ENCODE measurements around the gene GORASP2. TPM values are rescaled to one million over a fixed set of nuclear protein-coding genes. Genes with fewer than 3 reads are reported as not detected.
"Not testable (repeated sequence)": the region's sequence is repeated elsewhere in the genome, so short reads cannot be mapped to it uniquely, and the experiment has no call there.

The GORASP2 gene
- polyA plus RNA-seq, 3 donors, result 34.5 to 51.2 (median 46.5) TPM

GRCh38 chr2:170911314-170911889 is 17.7 kb upstream of the GORASP2 start:
- Histone ChIP-seq H3K4me3 (replicated peaks in 1 of 3; ENCODE audit: low read depth in 2 of 3, low read length in 3 of 3) (no peak overlapping the region), H3K9ac (ENCODE audit: insufficient read depth, low read length, poor library complexity, severe bottlenecking) (no peak overlapping the region), H3K79me2 (ENCODE audit: insufficient read depth, low read length) (no peaks in the 10 kb centered on the region), H3K27ac (ENCODE audit: low read depth in 1 of 2, low read length in 2 of 2) (no peak overlapping the region), H2AFZ (ENCODE audit: insufficient read depth, low read depth, low read length, poor library complexity, severe bottlenecking) (no peak overlapping the region), H3K36me3 (replicated peaks in 1 of 2; ENCODE audit: control insufficient read depth in 1 of 2, insufficient read depth in 2 of 2, low read length in 2 of 2) (no peaks in the 10 kb centered on the region), H4K20me1 (ENCODE audit: insufficient read depth, low read length) (no peaks in the 10 kb centered on the region), H3K4me1 (ENCODE audit: control insufficient read depth in 1 of 2, insufficient read depth in 2 of 2, low read length in 2 of 2) (no peaks in the 10 kb centered on the region), H3K4me2 (replicated peaks; ENCODE audit: extremely low read depth, low read length, poor library complexity, severe bottlenecking) (no peak overlapping the region), H3K27me3 (ENCODE audit: control insufficient read depth in 2 of 2, insufficient read depth in 2 of 2, low read length in 2 of 2) (no peaks in the 10 kb centered on the region), H3K9me3 (replicated peaks in 1 of 2; ENCODE audit: control insufficient read depth in 1 of 2, insufficient read depth in 1 of 2, low read length in 2 of 2) (peaks cover 58 to 62% of the 10 kb centered on the region in 2 donors)
- intact Hi-C loops (cut with micrococcal nuclease), result no loop called here
- H3K27me3 Mint-ChIP-seq (ENCODE audit: low read depth in 3 of 3), result peaks cover 0 to 6% (median 1%) of the 10 kb centered on the region in 3 donors
- H3K9me3 Mint-ChIP-seq, result peaks cover 39 to 78% (median 74%) of the 10 kb centered on the region in 7 donors
- DNase-seq, result no peak
- H3K4me3 Mint-ChIP-seq, result no peak overlapping the region
- H3K27ac Mint-ChIP-seq, result peak overlapping the region in 1 of 7 donors; percentile 63
- H3K36me3 Mint-ChIP-seq, result no peaks in the 10 kb centered on the region
- TF ChIP-seq, protein P1, sequence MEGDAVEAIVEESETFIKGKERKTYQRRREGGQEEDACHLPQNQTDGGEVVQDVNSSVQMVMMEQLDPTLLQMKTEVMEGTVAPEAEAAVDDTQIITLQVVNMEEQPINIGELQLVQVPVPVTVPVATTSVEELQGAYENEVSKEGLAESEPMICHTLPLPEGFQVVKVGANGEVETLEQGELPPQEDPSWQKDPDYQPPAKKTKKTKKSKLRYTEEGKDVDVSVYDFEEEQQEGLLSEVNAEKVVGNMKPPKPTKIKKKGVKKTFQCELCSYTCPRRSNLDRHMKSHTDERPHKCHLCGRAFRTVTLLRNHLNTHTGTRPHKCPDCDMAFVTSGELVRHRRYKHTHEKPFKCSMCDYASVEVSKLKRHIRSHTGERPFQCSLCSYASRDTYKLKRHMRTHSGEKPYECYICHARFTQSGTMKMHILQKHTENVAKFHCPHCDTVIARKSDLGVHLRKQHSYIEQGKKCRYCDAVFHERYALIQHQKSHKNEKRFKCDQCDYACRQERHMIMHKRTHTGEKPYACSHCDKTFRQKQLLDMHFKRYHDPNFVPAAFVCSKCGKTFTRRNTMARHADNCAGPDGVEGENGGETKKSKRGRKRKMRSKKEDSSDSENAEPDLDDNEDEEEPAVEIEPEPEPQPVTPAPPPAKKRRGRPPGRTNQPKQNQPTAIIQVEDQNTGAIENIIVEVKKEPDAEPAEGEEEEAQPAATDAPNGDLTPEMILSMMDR (IDR thresholded peaks at IDR 0.05), result no peak
- no peaks in the 10 kb centered on the region for H3K4me1 Mint-ChIP-seq
- no CpG with 5 or more reads among the region's 5 CpGs for WGBS (ENCODE audit: insufficient coverage)

DNA sequence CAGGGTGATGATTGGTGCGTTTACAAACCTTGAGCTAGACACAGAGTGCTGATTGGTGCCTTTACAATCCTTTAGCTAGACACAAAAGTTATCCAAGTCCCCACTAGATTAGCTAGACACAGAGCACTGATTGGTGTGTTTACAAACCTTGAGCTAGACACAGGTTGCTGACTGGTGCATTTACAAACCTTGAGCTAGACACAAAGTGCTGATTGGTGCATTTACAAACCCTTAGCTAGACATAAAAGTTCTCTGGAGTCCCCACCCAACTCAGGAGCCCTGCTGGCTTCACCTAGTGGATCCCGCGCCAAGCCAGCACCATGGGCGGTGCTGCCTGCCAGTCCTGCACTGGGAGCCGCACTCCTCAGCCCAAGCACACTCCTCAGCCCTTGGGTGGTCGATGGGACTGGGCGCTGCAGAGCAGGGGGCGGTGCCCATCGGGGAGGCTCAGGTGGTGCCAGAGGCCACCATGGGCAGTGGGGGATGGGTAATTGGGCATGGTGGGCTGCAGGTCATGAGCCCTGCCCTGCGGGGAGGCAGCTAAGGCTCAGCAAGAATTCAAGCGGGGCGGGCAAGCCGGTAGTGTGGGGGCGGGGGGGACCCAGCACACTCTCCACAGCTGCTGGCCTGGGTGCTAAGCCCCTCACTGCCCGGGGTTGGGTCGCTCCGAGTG is 13.9 kb upstream of the GORASP2 start:
- DNase-seq; H3K36me3 Mint-ChIP-seq; H2AFZ ChIP-seq (ENCODE audit: insufficient read depth, low read depth, low read length, poor library complexity, severe bottlenecking); H3K4me1 Mint-ChIP-seq; intact Hi-C loops (cut with micrococcal nuclease); H3K4me2 ChIP-seq (replicated peaks; ENCODE audit: extremely low read depth, low read length, poor library complexity, severe bottlenecking); H3K27me3 Mint-ChIP-seq (ENCODE audit: low read depth in 3 of 3); H3K4me3 Mint-ChIP-seq; H3K36me3 ChIP-seq (replicated peaks in 1 of 2; ENCODE audit: control insufficient read depth in 1 of 2, insufficient read depth in 2 of 2, low read length in 2 of 2); H3K27me3 ChIP-seq (ENCODE audit: control insufficient read depth in 2 of 2, insufficient read depth in 2 of 2, low read length in 2 of 2); H3K4me1 ChIP-seq (ENCODE audit: control insufficient read depth in 1 of 2, insufficient read depth in 2 of 2, low read length in 2 of 2); H4K20me1 ChIP-seq (ENCODE audit: insufficient read depth, low read length); H3K27ac Mint-ChIP-seq; H3K27ac ChIP-seq (ENCODE audit: low read depth in 1 of 2, low read length in 2 of 2); H3K4me3 ChIP-seq (replicated peaks in 1 of 3; ENCODE audit: low read depth in 2 of 3, low read length in 3 of 3); H3K79me2 ChIP-seq (ENCODE audit: insufficient read depth, low read length); H3K9ac ChIP-seq (ENCODE audit: insufficient read depth, low read length, poor library complexity, severe bottlenecking): not testable (repeated sequence)
- WGBS (ENCODE audit: insufficient coverage), result 95% methylated on average over 14 of the region's 17 CpGs
- H3K9me3 ChIP-seq (replicated peaks in 1 of 2; ENCODE audit: control insufficient read depth in 1 of 2, insufficient read depth in 1 of 2, low read length in 2 of 2), result peaks cover 64 to 73% of the 10 kb centered on the region in 2 donors
- peaks cover 59 to 84% (median 72%) of the 10 kb centered on the region in 7 donors for H3K9me3 Mint-ChIP-seq

All from CD14-positive monocyte (primary cell).